ENCODE data around the gene KAT2B.

Gene KAT2B

GRCh38 chr3:20101041-20101440, 60.8 kb downstream of the KAT2B start:
- no peak for DNase-seq

GRCh38 chr3:20103731-20104130, 63.5 kb downstream of the KAT2B start:
- DNase-seq, result no peak

- DNase-seq, result no peak
Observed at GRCh38 chr3:20104167-20104661, 64.0 kb downstream of the KAT2B start.

- no peak for DNase-seq
Observed at GRCh38 chr3:20105513-20106280, 65.5 kb downstream of the KAT2B start.

GRCh38 chr3:20107722-20108121, 67.5 kb downstream of the KAT2B start:
- no peak for DNase-seq

GRCh38 chr3:20108869-20109268, 68.6 kb downstream of the KAT2B start:
- DNase-seq, result no peak

GRCh38 chr3:20110826-20111225, 70.6 kb downstream of the KAT2B start:
- no peak for DNase-seq

GRCh38 chr3:20111836-20112235, 71.6 kb downstream of the KAT2B start:
- no peak for DNase-seq

- DNase-seq, result no peak
Observed at GRCh38 chr3:20121088-20121487, 80.8 kb downstream of the KAT2B start.

GRCh38 chr3:20123131-20123652, 82.9 kb downstream of the KAT2B start:
- DNase-seq, result no peak

- DNase-seq, result no peak
Observed at GRCh38 chr3:20125289-20125688, 85.0 kb downstream of the KAT2B start.

- no peak for DNase-seq
Observed at GRCh38 chr3:20125897-20126296, 85.7 kb downstream of the KAT2B start.

GRCh38 chr3:20128358-20128757, 88.1 kb downstream of the KAT2B start:
- no peak for DNase-seq

- DNase-seq, result no peak
Observed at GRCh38 chr3:20130106-20130505, 89.9 kb downstream of the KAT2B start.

- DNase-seq, result no peak
Observed at GRCh38 chr3:20136231-20136630, 96.0 kb downstream of the KAT2B start.

- no peak for DNase-seq
Observed at GRCh38 chr3:20137647-20138046, 97.4 kb downstream of the KAT2B start.

- no peak for DNase-seq
Observed at GRCh38 chr3:20140881-20141280, 100.6 kb downstream of the KAT2B start.

- no peak for DNase-seq
Observed at GRCh38 chr3:20141316-20141715, 101.1 kb downstream of the KAT2B start.

- DNase-seq, result no peak
Observed at GRCh38 chr3:20141851-20142250, 101.6 kb downstream of the KAT2B start.

GRCh38 chr3:20142517-20142916, 102.3 kb downstream of the KAT2B start:
- no peak for DNase-seq

- DNase-seq, result no peak
Observed at GRCh38 chr3:20143519-20143918, 103.3 kb downstream of the KAT2B start.

- peak; percentile 2 for DNase-seq
Observed at GRCh38 chr3:20145874-20146273, 105.6 kb downstream of the KAT2B start.

- DNase-seq, result no peak
Observed at GRCh38 chr3:20146301-20146700, 106.1 kb downstream of the KAT2B start.

GRCh38 chr3:20147361-20147760, 107.1 kb downstream of the KAT2B start:
- DNase-seq, result no peak

- no peak for DNase-seq
Observed at GRCh38 chr3:20148466-20148865, 108.2 kb downstream of the KAT2B start.
